Esophagus mucosa (tissue), 1 donor: Measurements from ENCODE around the gene SERPINI2. TPM values are rescaled to one million over a fixed set of nuclear protein-coding genes. Genes with fewer than 3 reads are reported as not detected.
"Not testable (repeated sequence)": the region's sequence is repeated elsewhere in the genome, so short reads cannot be mapped to it uniquely, and the experiment has no call there.

ENCODE experiments used
- ATAC-seq: fragments of 200-7000 bp; cut with Tn5 transposase; one replicate; pipeline ENCODE4 v1.9.1; 2020
- total RNA-seq: library from RNA; stranded (reverse); gene quantifications from one replicate; pipeline ENCODE4 v1.2.4, GENCODE V29; 2023
- donor health status: DM: yes; HTN: yes; CAD: no.

The SERPINI2 gene
- total RNA-seq, 1 donor from 2014 or later: not detected

GRCh38 chr3:167445491-167445890, 28.4 kb downstream of the SERPINI2 start:
- no peak for ATAC-seq

- ATAC-seq: no peak
These were observed 32.6 kb downstream of the SERPINI2 start for GRCh38 chr3:167441256-167441655.

- no peak for ATAC-seq
These were observed 36.3 kb downstream of the SERPINI2 start for GRCh38 chr3:167437428-167438139.

GRCh38 chr3:167426962-167427361, 46.9 kb downstream of the SERPINI2 start:
- not testable (repeated sequence) for ATAC-seq

- not testable (repeated sequence) for ATAC-seq
These were observed 51.4 kb downstream of the SERPINI2 start for GRCh38 chr3:167422396-167422795.

GRCh38 chr3:167409611-167410010, 64.2 kb downstream of the SERPINI2 start:
- ATAC-seq: no peak

- ATAC-seq: peak; percentile 91
These were observed 66.9 kb downstream of the SERPINI2 start for GRCh38 chr3:167406876-167407492.

- no peak for ATAC-seq
These were observed 76.0 kb downstream of the SERPINI2 start for GRCh38 chr3:167397826-167398225.

GRCh38 chr3:167396075-167396474, 77.8 kb downstream of the SERPINI2 start:
- ATAC-seq: no peak

- no peak for ATAC-seq
These were observed 79.8 kb downstream of the SERPINI2 start for GRCh38 chr3:167394003-167394402.

Other genes with a start within 250 kb of the SERPINI2 start
- gene ZBBX, start 93.7 kb downstream of the SERPINI2 start, total RNA-seq: 0.04 TPM
- 0.16 TPM for gene WDR49, start 179.9 kb upstream of the SERPINI2 start, total RNA-seq